Kidney capillary endothelial cell (primary cell): ENCODE data around the gene ZBTB40.

Source experiments
- DNase-seq: peaks from one replicate; pipeline ENCODE4 v3.0.0-alpha.2; 2018; ENCODE audit warnings: low spot score

Gene ZBTB40

DNA sequence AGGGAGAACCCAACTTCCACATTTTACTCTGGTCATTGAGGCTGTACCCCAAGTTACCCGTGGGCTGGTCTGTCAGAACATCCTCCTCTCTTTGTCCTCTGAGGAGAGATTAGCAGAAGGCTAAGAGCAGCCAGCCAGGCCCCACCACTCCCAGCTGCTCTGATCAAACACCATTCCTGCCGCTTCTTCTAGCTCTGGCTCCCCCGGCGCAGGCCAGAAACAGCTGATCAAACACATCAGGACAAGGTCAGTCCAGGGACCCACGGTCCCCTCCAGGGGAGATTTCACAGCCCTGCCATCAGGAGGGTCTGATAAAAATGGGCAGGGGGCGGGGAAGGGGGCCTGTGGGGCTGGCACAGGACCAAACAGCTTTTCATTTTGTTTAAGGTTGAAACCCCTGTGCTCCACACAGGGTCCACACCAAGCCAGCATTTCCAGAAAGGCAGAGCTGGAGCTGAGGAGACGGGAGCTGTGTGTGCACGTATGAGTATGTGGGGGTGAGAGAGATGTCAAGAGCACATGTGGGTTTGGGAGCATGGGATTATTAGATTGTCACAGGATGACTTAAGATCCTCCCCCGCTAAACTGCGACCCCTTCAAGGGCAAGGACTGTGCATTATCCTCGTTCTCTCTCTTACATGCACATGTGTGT lies 81.7 kb downstream of the ZBTB40 start:
- DNase-seq = no peak

DNA sequence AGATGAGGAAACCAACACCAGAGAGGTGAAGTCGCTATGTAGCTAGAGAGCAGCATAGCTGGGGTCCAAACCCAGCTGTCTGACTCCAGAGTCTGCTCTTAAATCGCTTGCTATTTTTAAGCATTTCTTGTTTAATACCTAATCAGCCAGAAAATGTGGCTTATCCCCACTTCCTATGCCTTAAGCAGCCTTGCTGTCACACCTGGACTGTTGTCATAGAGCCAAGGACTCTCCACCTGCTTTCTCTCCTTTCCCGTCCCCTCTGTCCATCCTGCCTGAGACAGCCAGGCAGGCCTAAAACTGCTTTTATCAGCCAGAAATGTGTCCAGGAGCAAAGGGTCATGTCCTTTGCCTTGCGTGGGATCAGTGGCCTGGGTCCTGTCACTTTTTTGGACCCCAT lies 83.3 kb downstream of the ZBTB40 start:
- DNase-seq = no peak

DNA sequence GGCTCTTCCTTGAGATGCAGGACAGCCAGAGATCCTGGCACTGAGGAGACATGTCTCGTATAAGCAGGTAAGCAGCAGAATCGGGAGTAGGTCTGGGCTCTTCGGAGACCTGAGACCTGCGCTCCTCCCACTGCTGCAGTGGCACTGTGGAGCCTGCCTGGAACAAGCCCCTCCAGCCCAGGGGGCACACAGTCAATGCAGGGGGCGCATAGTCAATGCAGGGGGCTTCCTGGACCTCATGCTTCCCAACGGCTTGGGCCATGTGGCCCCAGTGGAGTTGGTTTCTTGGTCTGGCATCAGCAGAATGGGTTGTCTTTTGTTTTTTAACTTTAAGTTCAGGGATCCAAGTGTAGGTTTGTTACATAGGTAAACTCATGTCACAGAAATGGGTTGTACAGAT lies 83.7 kb downstream of the ZBTB40 start:
- DNase-seq = no peak

DNA sequence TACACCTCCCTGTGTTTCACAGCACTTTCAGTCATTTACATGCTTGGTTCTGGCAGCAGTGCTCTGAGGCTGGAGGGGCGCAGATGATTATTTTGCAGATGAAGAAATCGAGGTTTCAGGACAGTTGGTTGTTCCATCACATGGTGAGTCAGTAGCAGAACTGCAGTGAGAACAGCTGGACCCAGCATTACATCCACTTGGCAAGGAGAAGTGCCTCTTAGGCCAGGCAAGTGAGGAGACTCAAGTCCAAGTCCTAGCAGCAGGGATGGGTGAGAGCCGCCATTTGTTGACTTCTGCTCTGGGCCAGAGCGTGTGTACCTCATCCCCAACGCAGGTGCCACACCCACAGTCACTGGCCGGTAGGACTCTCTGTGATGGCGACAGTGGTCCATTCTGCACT lies 84.9 kb downstream of the ZBTB40 start:
- no peak for DNase-seq

DNA sequence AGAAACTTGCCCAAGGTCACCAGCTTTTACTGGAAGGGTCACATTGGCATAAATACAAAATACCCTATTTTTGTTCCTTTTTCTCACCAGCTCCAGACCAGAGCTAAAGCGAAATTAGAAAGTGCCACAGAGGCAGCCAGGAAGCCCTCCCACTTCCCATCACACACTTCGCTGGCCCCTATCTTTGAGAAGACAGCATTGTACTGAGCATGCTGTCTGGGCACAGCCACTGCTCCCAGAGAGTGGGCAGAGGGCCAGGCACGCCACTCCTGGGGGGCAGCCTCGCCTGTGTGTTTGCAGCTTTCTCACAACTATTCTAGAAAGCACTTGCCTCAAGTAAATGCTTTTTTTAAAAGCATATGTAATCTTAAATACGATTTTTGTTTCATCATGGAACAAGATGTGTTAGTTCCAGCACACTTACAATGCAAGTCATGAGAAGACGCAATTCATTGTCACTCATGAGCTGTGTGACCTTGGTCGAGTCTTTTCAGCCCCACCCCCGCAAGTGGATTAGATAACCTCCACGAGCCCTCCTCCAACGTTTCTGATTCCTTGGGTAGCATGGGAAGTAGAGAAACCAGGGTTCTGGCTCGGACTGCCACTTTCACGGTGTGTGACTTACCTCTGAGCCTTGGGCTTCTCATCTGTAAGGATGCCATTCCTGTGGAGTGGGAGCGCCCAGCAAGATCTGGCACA lies 85.9 kb downstream of the ZBTB40 start:
- no peak for DNase-seq

DNA sequence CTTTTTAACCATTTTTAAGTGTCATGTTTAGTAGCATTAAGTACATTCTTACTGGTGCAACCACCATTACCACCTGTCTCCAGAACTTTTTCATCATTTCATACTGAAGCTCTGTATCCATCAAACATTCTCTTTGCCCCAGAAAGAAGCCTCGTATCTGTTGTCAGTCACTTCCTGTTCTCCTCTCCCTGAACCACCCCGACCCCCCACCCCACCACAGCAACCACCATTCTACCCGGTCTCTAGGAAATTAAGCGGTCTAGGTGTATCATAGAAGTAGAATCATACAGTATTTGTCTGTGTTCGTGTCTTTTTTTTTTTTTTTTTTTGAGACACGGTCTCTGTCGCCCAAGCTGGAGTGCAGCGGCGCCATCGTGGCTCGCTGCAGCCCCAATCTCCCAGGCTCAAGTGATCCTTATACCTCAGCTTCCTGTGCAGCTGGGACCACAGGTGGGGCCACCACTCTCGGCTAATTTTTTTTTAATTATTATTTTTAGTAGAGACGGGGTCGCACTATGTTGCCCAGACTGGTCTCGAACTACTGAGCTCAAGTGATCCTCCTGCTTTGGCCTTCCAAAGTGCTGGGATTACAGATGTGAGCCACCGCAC lies 88.0 kb downstream of the ZBTB40 start:
- no peak for DNase-seq

DNA sequence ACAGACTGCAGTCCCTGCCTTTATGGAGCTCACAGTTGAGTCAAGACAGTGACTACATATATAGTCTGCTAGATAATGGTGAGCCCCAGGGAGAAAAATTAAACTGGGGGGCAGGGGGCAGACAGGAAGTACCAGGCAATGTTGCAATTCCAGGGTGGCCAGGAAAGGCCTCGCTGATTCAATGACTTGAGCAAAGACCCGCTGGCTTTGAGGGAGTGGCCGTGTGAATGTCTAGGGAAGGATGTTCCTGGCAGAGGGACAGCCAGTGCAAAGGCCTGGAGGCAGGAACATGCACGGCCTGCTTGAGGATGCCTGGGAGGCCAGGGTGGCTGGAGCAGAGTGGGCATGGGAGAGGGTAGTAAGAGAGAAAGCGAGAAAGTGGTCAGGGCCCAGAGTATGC lies 88.7 kb downstream of the ZBTB40 start:
- DNase-seq = no peak

DNA sequence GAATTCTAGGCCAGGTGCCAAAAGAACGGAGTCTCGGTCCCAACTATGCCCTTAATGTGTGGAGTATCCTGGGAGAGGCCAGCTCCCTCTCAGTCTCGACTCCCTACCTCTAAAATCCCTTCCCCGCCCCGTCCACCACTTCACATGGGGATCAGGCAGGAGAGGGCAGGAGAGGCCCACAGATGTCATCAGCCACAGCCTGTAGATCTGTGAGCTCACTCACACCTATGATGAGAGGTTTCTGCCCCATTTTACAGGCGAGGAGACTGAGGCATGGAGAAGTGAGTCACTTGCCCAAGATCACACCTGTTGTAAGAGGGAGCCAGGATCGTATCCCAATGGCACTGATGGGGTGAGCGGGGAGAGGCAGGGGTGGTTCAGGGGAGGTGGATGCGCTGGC lies 91.2 kb downstream of the ZBTB40 start:
- no peak for DNase-seq

DNA sequence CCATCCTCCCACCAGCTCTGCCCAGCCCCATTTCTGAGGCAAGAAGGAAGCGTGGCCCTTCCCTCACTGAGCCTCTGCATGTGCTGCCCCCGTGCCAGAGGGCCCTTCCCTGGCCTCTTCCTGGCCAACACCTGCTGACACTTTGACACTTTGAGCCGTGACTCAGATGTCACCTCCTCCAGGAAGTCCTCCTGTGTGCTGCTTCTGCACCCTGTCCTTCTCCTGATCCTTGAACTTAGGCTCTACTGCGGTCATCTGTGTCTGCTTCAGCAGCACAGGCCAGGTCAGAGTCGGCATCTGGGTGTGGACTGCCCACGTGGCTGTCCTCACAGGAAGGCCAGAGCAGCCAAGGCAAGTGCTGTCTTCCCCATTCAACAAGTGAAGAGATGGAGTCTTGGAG lies 92.0 kb downstream of the ZBTB40 start:
- no peak for DNase-seq

DNA sequence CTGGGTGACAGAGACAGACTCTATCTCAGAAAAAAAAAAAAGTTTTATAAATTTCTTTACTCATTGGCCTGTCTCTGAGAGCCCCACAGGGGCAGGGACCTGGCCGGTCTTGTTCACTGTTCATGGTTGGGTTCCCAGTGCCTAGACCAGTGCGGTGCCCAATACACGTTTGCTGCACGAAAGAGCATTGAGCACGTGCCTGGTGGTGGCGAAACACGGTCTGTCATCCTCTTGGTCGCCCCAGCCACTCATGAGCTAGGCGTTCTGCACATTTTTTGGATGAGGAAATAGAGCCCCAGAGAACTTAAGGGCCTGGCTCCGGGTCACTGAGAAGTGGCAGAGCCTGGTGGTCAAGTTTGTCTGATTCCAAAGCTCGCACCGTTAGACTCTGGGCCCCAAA lies 93.0 kb downstream of the ZBTB40 start:
- DNase-seq = no peak

DNA sequence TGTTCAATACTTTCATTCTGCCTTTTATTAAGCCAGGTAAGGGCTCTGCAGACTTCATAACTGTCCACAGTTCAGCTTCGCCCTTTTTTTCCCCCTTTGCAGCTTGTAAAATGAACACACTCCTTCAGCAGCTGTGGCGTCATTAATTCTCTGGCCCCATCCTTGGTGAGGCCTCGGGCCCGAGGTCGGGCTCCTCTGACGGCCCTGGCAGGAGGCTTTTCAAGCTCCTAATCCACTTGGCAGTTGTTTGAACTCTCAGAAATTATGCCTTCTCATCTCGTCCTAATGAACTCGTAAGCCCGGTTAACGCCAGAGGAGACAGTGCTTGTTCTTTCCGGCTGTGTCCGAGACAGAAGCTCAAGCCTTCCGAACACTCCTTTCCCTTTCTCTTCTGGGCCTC lies 93.5 kb downstream of the ZBTB40 start:
- DNase-seq = no peak

DNA sequence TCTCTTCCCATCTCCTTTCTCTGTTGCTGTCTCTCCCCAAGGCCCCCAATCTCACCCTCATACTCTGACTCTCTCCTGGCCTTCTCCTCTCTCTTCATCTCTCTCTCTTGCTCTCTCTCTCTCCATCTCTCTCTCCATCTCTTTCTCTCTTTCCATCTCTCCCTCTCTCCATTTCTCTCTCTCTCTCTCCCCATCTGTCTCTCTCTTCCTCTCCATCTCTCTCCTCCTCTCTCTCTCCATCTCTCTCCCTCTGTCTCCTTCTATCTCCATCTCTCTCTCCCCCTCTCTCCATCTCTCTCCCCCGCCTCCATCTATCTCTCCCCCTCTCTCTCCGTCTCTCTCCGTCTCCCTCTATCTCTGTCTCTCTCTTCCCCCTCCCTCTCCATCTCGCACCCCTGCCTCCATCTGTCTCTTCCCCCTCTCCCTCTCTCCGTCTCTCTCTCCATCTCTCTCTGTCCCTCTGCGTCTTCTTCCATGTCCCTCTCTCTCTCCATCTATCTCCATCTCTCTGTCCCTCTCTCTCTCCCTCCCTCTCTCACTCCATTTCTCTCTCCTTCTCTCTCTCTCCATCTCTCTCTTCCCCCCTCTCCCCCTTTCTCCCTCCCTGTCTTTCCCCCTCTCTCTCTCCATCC lies 95.7 kb downstream of the ZBTB40 start:
- no peak for DNase-seq

DNA sequence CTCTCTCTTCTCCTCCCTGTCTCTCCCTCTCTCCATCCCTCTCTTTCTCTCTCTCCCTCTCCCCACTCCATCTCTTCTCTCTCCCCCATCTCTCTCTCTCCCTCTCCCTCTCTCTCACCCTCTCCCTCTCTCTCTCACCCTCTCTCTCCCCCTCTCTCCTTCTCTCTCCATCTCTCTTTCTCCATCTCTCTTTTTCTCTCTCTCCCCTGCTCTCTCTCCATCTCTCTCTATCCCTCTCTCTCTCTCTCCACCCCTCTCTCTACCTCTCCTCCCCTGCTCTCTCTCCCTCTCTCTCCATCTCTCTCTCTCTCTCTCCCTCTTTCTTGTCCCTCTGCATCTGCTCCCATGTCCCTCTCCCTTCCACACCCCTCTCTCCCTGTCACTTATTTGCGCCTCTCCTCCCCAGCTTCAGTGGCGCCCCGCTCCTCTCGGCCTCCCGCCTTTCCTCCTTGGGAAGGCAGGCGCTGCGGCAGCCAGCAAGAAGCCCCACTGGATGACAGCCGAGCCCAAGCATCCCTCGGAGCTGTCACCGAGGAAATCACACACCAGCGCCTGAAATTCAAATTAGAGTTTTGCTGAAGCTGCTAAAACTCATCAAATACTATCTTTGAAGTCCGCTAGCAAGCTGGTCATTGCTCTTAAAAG lies 96.3 kb downstream of the ZBTB40 start:
- DNase-seq = no peak

DNA sequence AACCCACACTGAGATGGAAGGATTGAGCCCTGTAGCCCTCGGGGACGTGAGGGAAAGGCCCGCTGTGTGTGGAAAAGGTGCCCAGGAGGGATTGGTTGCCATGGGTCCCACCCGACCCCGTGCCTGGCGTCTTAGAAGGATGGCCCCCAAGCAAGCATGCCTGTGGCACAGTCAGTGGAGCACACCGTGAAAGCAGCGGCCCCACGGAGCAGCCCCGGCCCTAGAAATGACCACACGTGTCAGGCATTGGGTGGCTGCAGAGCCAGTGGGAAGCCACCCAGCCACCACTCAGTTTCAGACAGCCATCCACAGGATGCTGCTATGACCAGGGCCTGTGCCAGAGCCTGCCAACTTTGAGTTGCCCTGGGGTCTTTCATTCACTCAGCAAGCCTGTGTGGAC lies 98.4 kb downstream of the ZBTB40 start:
- DNase-seq = no peak

DNA sequence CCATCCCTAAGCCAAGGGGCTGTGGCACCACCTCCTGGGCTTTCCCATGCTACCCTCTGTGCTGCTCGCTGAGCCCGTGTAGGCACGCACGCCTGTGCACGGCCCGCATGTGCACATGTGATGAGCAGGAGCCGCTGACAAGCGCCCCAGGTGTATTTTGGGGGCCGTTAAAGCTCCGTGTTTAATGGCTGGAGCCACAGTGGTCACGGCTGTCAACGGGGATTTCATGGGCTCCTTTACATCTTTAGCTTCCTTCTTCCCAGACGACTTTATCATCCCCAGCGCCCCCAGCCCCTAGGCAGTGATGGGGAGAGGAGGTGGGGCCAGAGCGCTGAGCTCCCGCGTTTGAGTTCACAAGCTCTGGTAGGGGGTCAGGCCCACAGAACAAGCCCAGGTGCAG lies 99.9 kb downstream of the ZBTB40 start:
- no peak for DNase-seq

DNA sequence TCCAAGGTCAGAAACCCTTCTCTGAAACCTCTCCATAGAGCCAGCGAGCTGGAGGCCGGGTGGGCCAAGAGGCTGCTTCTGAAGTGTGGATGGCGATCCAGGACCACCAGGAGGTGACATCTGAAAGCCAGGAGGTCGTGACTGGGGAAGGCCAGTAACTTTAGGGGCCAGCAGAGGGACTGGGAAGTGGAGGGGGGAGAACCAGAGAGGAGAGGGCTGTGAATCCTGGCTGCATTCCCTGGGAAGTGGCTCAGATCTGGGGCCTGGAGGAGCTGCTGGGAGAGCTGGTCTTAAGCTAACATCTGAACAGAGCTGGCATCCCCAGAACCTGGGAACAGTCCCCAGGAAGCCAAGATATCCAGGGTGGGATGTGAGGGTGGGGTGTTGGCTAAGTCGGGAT lies 100.4 kb downstream of the ZBTB40 start:
- no peak for DNase-seq

DNA sequence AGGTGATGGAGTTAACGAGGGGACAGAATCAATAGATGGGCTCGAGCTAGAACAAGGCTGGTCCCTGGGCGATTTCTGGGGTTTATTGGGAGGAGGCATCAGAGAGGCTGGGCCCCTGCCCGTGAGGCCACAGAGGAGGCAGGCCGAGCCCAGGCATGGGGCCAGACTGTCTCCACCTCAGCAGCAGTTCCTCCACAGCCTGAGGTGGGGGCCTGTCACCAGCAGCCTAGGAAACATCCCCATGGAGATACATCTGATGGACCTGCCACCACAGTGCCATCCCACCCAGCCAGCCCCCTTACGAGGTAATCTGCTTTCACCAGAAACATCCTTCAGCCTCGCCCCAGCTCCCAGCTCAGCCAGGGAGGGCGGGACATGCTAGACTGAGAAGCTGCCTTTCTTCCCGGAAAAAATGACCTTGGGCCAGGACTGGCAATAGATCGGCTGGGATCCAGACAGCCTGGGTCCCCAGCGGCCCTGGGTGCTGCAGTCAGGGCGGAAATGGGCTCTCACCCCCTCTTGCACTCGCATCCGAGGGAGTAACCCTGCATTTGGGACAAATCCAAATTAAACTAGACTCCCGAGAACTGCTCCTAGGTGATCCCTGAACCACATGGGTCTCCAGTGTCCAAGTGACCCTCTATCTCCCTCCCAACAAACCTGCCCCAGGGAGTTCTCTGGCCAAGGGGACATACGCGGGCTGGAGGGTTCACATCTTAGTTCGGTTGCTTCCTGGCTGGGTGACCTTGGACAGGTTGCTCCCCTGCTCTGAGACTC lies 101.6 kb downstream of the ZBTB40 start:
- DNase-seq = no peak

DNA sequence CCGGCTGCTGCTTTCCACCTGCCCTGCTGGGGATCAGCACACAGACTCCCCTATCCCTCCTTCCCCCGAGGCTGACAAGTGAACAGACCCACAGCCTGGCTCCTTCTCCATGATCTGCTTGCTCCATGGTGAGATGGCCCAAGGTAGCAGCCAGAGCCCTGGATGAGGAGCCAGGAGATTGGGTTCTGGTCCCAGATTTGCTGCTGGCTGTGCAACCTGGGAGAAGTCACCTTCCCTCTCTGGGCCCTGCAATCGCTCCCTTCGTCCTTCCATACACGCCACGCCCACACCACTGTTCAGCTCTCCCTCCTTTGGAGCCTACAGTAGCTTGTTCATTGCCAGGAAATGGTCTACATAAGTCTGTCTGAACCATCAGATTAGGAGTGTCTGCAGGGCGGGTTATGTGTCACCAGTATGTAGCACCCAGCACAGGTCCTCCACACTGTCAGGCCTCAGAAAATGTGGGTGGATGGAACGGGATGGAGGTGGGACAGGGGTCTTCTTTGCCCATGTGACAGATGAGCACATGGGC lies 102.4 kb downstream of the ZBTB40 start:
- no peak for DNase-seq

DNA sequence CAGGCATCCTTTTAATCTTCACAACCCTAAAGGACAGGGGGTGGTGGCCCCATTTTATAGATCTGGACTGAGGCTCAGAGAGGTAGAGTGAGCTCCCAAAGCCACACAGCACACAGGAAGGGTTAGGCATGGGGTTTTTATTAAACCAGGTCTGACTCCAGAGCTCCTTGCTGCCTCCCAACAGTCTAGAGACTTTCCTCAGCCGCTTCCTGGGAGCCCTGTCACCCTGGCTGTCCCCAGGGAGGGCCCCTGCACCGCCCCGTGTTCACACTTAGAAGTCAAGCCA lies 103.7 kb downstream of the ZBTB40 start:
- no peak for DNase-seq

DNA sequence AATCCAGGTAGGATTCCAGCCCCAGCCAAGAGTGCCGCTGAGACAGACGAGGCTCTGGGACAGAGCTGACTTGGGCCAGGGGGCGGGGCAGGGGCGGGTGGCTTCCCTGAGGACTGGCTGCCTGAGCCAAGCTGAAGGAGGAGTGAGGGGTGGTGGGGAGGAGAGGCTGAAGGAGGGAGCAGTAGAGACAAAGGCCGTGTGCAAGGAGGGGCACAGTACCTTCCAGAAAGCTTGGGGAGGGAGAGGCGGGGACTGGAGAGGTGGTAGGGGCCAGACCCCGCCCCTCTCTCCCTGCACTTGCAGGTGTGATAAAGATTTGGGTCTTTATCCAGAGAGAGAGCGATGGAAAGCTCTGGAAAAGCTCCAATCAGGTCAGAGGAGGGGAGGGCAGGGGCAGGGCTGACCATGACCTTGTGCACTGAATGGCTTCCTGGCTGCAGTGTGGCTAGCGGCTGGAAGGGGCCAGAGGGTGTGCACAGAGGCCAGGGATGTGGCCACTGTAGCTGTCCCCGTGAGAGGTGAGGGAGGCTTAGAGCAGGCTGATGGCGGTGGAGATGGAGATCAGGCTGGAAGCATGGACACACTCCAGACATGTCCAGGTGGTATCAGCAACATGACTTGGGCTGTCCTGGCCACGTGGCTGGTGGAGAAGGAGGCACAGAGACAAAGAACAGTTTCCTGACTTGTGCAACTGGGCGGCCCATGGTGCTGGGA lies 104.9 kb downstream of the ZBTB40 start:
- DNase-seq = no peak

DNA sequence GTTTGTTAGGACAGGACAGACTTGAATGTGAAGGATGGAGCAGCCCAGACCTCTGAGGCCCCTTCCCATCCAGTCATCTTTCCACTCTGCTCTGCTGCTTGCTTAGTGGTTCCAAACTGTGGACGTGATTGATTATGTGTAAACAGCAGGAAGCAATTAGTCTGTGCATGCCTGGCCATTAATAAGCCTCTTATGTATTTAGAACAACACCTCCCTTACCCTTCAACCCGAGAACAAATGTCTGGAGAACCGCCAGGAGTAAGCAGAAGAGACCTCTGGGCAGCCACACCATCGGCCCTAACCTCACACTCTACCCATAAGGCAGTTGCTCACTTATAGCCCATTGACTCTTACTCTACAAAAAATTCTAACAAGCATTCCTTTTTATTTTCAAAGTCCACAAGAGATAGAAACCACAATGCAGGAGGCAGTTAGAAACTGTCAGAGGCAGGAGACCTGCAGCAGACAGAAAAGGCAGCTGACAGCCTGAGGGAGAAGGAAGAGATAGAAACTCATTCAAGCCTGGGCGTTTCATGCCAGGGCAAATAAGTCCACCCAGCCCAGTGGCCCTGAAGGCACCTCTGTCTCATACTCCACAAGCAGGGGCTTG lies 105.8 kb downstream of the ZBTB40 start:
- DNase-seq = no peak
